ENCODE results near the gene TMEM91.

TMEM91 gene

GRCh38 chr19:41392775-41393174 lies 16.4 kb downstream of the TMEM91 start:
- Histone ChIP-seq H3K27me3 (ENCODE audit: control insufficient read depth in 1 of 2, insufficient read depth in 2 of 2, low read length in 2 of 2) (no peaks in the 10 kb centered on the region), H3K27ac (ENCODE audit: low read depth, low read length) (no peak overlapping the region), H3K4me3 (ENCODE audit: low read depth in 1 of 2, low read length in 2 of 2) (no peak overlapping the region), H3K9ac (ENCODE audit: low read length) (no peak overlapping the region), H3K9me3 (ENCODE audit: low read length) (no peaks in the 10 kb centered on the region), H3K36me3 (ENCODE audit: insufficient read depth, low read length) (peaks cover 27% of the 10 kb centered on the region), H3K4me1 (ENCODE audit: insufficient read depth, low read length) (no peaks in the 10 kb centered on the region)

GRCh38 chr19:41395355-41395754 lies 19.0 kb downstream of the TMEM91 start:
- H3K27me3 ChIP-seq (ENCODE audit: control insufficient read depth in 1 of 2, insufficient read depth in 2 of 2, low read length in 2 of 2), result no peaks in the 10 kb centered on the region
- H3K4me3 ChIP-seq (ENCODE audit: low read depth in 1 of 2, low read length in 2 of 2), result no peak overlapping the region
- H3K36me3 ChIP-seq (ENCODE audit: insufficient read depth, low read length), result peaks cover 15% of the 10 kb centered on the region
- peaks cover 12% of the 10 kb centered on the region for H3K4me1 ChIP-seq (ENCODE audit: insufficient read depth, low read length)
- H3K9me3 ChIP-seq (ENCODE audit: low read length), result no peaks in the 10 kb centered on the region
- no peak overlapping the region for H3K9ac ChIP-seq (ENCODE audit: low read length)
- no peak overlapping the region for H3K27ac ChIP-seq (ENCODE audit: low read depth, low read length)

- Histone ChIP-seq H3K9me3 (ENCODE audit: low read length) (no peaks in the 10 kb centered on the region), H3K27me3 (ENCODE audit: control insufficient read depth in 1 of 2, insufficient read depth in 2 of 2, low read length in 2 of 2) (no peaks in the 10 kb centered on the region), H3K27ac (ENCODE audit: low read depth, low read length) (peak within 1 kb of the TSS; percentile 53), H3K36me3 (ENCODE audit: insufficient read depth, low read length) (peaks cover 5% of the 10 kb centered on the region), H3K4me1 (ENCODE audit: insufficient read depth, low read length) (peaks cover 12% of the 10 kb centered on the region), H3K9ac (ENCODE audit: low read length) (peak within 1 kb of the TSS; percentile 93), H3K4me3 (ENCODE audit: low read depth in 1 of 2, low read length in 2 of 2) (peak within 1 kb of the TSS; percentile 79 to 97)
Observed at GRCh38 chr19:41397086-41398049, 21.0 kb downstream of the TMEM91 start, which contains the start of the genes BCKDHA and EXOSC5. Gene BCKDHA (plus strand): TSS chr19:41397818. CDS start chr19:41397828, 10 bp downstream. Gene EXOSC5 (minus strand): TSS chr19:41397359. CDS start chr19:41397328, 31 bp downstream.

- Histone ChIP-seq H3K4me3 (ENCODE audit: low read depth in 1 of 2, low read length in 2 of 2) (peak overlapping the region; percentile 78 to 97), H3K27ac (ENCODE audit: low read depth, low read length) (peak overlapping the region; percentile 53), H3K9me3 (ENCODE audit: low read length) (no peaks in the 10 kb centered on the region), H3K4me1 (ENCODE audit: insufficient read depth, low read length) (peaks cover 12% of the 10 kb centered on the region), H3K36me3 (ENCODE audit: insufficient read depth, low read length) (peaks cover 5% of the 10 kb centered on the region), H3K27me3 (ENCODE audit: control insufficient read depth in 1 of 2, insufficient read depth in 2 of 2, low read length in 2 of 2) (no peaks in the 10 kb centered on the region), H3K9ac (ENCODE audit: low read length) (peak overlapping the region; percentile 93)
Observed at GRCh38 chr19:41398050-41398418, 21.7 kb downstream of the TMEM91 start.

GRCh38 chr19:41398598-41398997 lies 22.3 kb downstream of the TMEM91 start:
- Histone ChIP-seq H3K4me3 (ENCODE audit: low read depth in 1 of 2, low read length in 2 of 2) (peak overlapping the region; percentile 78 to 97), H3K9ac (ENCODE audit: low read length) (peak overlapping the region; percentile 93), H3K9me3 (ENCODE audit: low read length) (no peaks in the 10 kb centered on the region), H3K27ac (ENCODE audit: low read depth, low read length) (peak overlapping the region; percentile 53), H3K36me3 (ENCODE audit: insufficient read depth, low read length) (peaks cover 5% of the 10 kb centered on the region), H3K4me1 (ENCODE audit: insufficient read depth, low read length) (peaks cover 12% of the 10 kb centered on the region), H3K27me3 (ENCODE audit: control insufficient read depth in 1 of 2, insufficient read depth in 2 of 2, low read length in 2 of 2) (no peaks in the 10 kb centered on the region)

- no peaks in the 10 kb centered on the region for H3K9me3 ChIP-seq (ENCODE audit: low read length)
- H3K27ac ChIP-seq (ENCODE audit: low read depth, low read length), result no peak overlapping the region
- peak overlapping the region in 1 of 2 donors; percentile 97 for H3K4me3 ChIP-seq (ENCODE audit: low read depth in 1 of 2, low read length in 2 of 2)
- H3K9ac ChIP-seq (ENCODE audit: low read length), result no peak overlapping the region
- no peaks in the 10 kb centered on the region for H3K27me3 ChIP-seq (ENCODE audit: control insufficient read depth in 1 of 2, insufficient read depth in 2 of 2, low read length in 2 of 2)
- peaks cover 5% of the 10 kb centered on the region for H3K36me3 ChIP-seq (ENCODE audit: insufficient read depth, low read length)
- H3K4me1 ChIP-seq (ENCODE audit: insufficient read depth, low read length), result peaks cover 12% of the 10 kb centered on the region
Observed at GRCh38 chr19:41399091-41399490, 22.8 kb downstream of the TMEM91 start.

- H3K36me3 ChIP-seq (ENCODE audit: insufficient read depth, low read length), result peaks cover 5% of the 10 kb centered on the region
- no peak overlapping the region for H3K27ac ChIP-seq (ENCODE audit: low read depth, low read length)
- H3K4me1 ChIP-seq (ENCODE audit: insufficient read depth, low read length), result peaks cover 12% of the 10 kb centered on the region
- no peaks in the 10 kb centered on the region for H3K9me3 ChIP-seq (ENCODE audit: low read length)
- H3K27me3 ChIP-seq (ENCODE audit: control insufficient read depth in 1 of 2, insufficient read depth in 2 of 2, low read length in 2 of 2), result no peaks in the 10 kb centered on the region
- H3K9ac ChIP-seq (ENCODE audit: low read length), result no peak overlapping the region
- H3K4me3 ChIP-seq (ENCODE audit: low read depth in 1 of 2, low read length in 2 of 2), result no peak overlapping the region
Observed at GRCh38 chr19:41399525-41399924, 23.2 kb downstream of the TMEM91 start.

GRCh38 chr19:41401483-41401882 lies 25.1 kb downstream of the TMEM91 start:
- Histone ChIP-seq H3K4me3 (ENCODE audit: low read depth in 1 of 2, low read length in 2 of 2) (no peak overlapping the region), H3K9me3 (ENCODE audit: low read length) (no peaks in the 10 kb centered on the region), H3K4me1 (ENCODE audit: insufficient read depth, low read length) (peaks cover 12% of the 10 kb centered on the region), H3K36me3 (ENCODE audit: insufficient read depth, low read length) (peaks cover 5% of the 10 kb centered on the region), H3K9ac (ENCODE audit: low read length) (no peak overlapping the region), H3K27me3 (ENCODE audit: control insufficient read depth in 1 of 2, insufficient read depth in 2 of 2, low read length in 2 of 2) (no peaks in the 10 kb centered on the region), H3K27ac (ENCODE audit: low read depth, low read length) (no peak overlapping the region)

- H3K9me3 ChIP-seq (ENCODE audit: low read length), result no peaks in the 10 kb centered on the region
- H3K9ac ChIP-seq (ENCODE audit: low read length), result no peak overlapping the region
- H3K4me1 ChIP-seq (ENCODE audit: insufficient read depth, low read length), result peaks cover 12% of the 10 kb centered on the region
- H3K27ac ChIP-seq (ENCODE audit: low read depth, low read length), result no peak overlapping the region
- H3K4me3 ChIP-seq (ENCODE audit: low read depth in 1 of 2, low read length in 2 of 2), result no peak overlapping the region
- H3K27me3 ChIP-seq (ENCODE audit: control insufficient read depth in 1 of 2, insufficient read depth in 2 of 2, low read length in 2 of 2), result no peaks in the 10 kb centered on the region
- H3K36me3 ChIP-seq (ENCODE audit: insufficient read depth, low read length), result peaks cover 5% of the 10 kb centered on the region
Observed at GRCh38 chr19:41402010-41402409, 25.7 kb downstream of the TMEM91 start.

- Histone ChIP-seq H3K36me3 (ENCODE audit: insufficient read depth, low read length) (peaks cover 5% of the 10 kb centered on the region), H3K4me3 (ENCODE audit: low read depth in 1 of 2, low read length in 2 of 2) (no peak overlapping the region), H3K27me3 (ENCODE audit: control insufficient read depth in 1 of 2, insufficient read depth in 2 of 2, low read length in 2 of 2) (no peaks in the 10 kb centered on the region), H3K9me3 (ENCODE audit: low read length) (no peaks in the 10 kb centered on the region), H3K9ac (ENCODE audit: low read length) (no peak overlapping the region), H3K4me1 (ENCODE audit: insufficient read depth, low read length) (peaks cover 8% of the 10 kb centered on the region), H3K27ac (ENCODE audit: low read depth, low read length) (no peak overlapping the region)
Observed at GRCh38 chr19:41403181-41403970, 27.0 kb downstream of the TMEM91 start.

- Histone ChIP-seq H3K27me3 (ENCODE audit: control insufficient read depth in 1 of 2, insufficient read depth in 2 of 2, low read length in 2 of 2) (no peaks in the 10 kb centered on the region), H3K27ac (ENCODE audit: low read depth, low read length) (no peak overlapping the region), H3K4me3 (ENCODE audit: low read depth in 1 of 2, low read length in 2 of 2) (no peak overlapping the region), H3K9me3 (ENCODE audit: low read length) (no peaks in the 10 kb centered on the region), H3K9ac (ENCODE audit: low read length) (no peak overlapping the region), H3K36me3 (ENCODE audit: insufficient read depth, low read length) (peaks cover 7% of the 10 kb centered on the region), H3K4me1 (ENCODE audit: insufficient read depth, low read length) (peaks cover 6% of the 10 kb centered on the region)
Observed at GRCh38 chr19:41405776-41406175, 29.4 kb downstream of the TMEM91 start.
